GM21390 (cell line): ENCODE results near the gene SCD.

Source experiments
- ATAC-seq: cut with Tn5 transposase; IDR thresholded peaks from one replicate; pipeline ENCODE4 v1.9.1; 2021; ENCODE audit not compliant: unreplicated experiment

SCD gene

GRCh38 chr10:100339236-100339635 is 7.8 kb upstream of the SCD start:
- peak; percentile 66 for ATAC-seq

- no peak for ATAC-seq
These were observed 5.8 kb upstream of the SCD start for GRCh38 chr10:100340948-100341847.

- ATAC-seq: no peak
These were observed 4.9 kb upstream of the SCD start for GRCh38 chr10:100341953-100342626.

GRCh38 chr10:100342627-100342972 is 4.4 kb upstream of the SCD start:
- no peak for ATAC-seq

- ATAC-seq: no peak
These were observed 2.7 kb upstream of the SCD start for GRCh38 chr10:100344241-100344788.

- ATAC-seq: no peak
These were observed 1.3 kb upstream of the SCD start for GRCh38 chr10:100345570-100346330.

- peak; percentile 50 for ATAC-seq
These were observed 675 bp upstream of the SCD start for GRCh38 chr10:100346351-100346764.

- ATAC-seq: peak; percentile 2
These were observed 649 bp downstream of the SCD start for GRCh38 chr10:100347568-100348195.

GRCh38 chr10:100348389-100348927 is 1.4 kb downstream of the SCD start:
- no peak for ATAC-seq

- no peak for ATAC-seq
These were observed 2.1 kb downstream of the SCD start for GRCh38 chr10:100349087-100349486.

- no peak for ATAC-seq
These were observed 2.6 kb downstream of the SCD start for GRCh38 chr10:100349672-100350071.

GRCh38 chr10:100350914-100351485 is 4.0 kb downstream of the SCD start:
- no peak for ATAC-seq

- ATAC-seq: no peak
These were observed 6.9 kb downstream of the SCD start for GRCh38 chr10:100353770-100354485.

GRCh38 chr10:100355086-100355485 is 8.1 kb downstream of the SCD start:
- ATAC-seq: no peak

- no peak for ATAC-seq
These were observed 9.3 kb downstream of the SCD start for GRCh38 chr10:100356067-100357017.

- no peak for ATAC-seq
These were observed 10.2 kb downstream of the SCD start for GRCh38 chr10:100357059-100357858.

GRCh38 chr10:100359030-100359432 is 12.0 kb downstream of the SCD start:
- ATAC-seq: no peak
